Measurements from ENCODE around the gene MMP10. TPM values are rescaled to one million over a fixed set of nuclear protein-coding genes. Genes with fewer than 3 reads are reported as not detected.

MMP10 gene
- total RNA-seq: not detected
- long read RNA-seq, donor 1: 0 reads
- long read RNA-seq, donor 2: 0 reads

GRCh38 chr11:102780491-102780918 lies at the start of gene MMP10:
MMP10 (minus strand) TSS chr11:102780628; CDS start chr11:102780591, 37 bp downstream.
- DNase-seq (ENCODE audit: low spot score): no peak
- intact Hi-C loops (cut with DNase I): no loop called here

DNA sequence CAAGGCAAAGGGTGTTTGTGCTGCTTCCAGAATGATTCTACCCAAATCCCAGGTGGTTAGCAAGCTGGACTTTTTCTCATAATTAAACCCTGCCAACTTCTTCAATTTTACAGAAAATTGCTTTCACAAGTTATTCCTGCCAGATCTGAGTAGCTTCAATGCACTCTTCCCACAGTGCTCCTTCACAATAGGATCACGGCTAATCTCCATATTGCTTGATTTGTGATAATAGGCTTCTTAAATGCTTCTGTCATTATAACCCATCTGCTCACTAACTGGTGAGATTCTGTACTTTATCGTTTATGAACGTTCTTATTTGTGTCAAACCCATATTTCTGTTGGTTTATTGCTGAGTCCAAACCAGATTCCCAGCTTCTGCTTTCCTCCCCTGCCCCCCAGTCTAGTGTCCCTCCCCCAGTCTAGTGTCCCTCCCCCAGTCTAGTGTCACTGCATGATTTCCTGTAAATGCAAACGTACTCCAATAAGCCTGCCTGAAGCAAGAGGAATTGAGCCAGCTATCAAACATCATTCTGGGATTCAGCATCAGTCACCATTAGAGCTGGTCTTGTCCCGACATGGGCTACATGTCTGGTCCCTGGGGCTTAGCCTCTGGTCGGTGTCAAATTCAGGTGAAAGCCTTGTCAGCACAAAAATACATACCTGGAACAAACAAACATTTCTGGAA lies 49.0 kb upstream of the MMP10 start:
- no peak for DNase-seq (ENCODE audit: low spot score)
- intact Hi-C loops (cut with DNase I): no loop called here

DNA sequence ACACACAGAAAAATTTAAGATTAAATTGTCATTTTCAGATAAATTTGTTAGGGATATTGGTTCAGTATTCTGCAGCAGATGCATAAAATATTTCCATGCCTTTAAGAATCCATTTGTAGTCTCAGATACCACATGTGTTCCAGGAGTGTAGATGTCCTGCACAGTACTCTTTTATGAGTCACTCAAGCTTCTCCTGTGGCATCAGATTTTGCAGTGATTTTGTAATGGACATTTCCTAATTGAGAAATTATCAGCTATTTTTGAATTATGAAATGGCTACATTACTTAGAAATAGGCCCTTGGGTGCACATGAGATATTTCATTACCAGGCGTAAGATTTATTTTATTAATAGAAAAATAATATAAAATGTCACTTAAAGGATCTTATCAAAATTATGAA lies 44.1 kb upstream of the MMP10 start:
- no peak for DNase-seq (ENCODE audit: low spot score)
- intact Hi-C loops (cut with DNase I): no loop called here

- DNase-seq (ENCODE audit: low spot score): no peak
- intact Hi-C loops (cut with DNase I): no loop called here
These were observed 39.1 kb upstream of the MMP10 start for GRCh38 chr11:102819491-102819890.

- intact Hi-C loops (cut with DNase I): no loop called here
- DNase-seq (ENCODE audit: low spot score): no peak
These were observed 33.1 kb upstream of the MMP10 start for GRCh38 chr11:102813484-102813883.

GRCh38 chr11:102812188-102812587 lies 31.8 kb upstream of the MMP10 start:
- intact Hi-C loops (cut with DNase I): no loop called here
- DNase-seq (ENCODE audit: low spot score): no peak

DNA sequence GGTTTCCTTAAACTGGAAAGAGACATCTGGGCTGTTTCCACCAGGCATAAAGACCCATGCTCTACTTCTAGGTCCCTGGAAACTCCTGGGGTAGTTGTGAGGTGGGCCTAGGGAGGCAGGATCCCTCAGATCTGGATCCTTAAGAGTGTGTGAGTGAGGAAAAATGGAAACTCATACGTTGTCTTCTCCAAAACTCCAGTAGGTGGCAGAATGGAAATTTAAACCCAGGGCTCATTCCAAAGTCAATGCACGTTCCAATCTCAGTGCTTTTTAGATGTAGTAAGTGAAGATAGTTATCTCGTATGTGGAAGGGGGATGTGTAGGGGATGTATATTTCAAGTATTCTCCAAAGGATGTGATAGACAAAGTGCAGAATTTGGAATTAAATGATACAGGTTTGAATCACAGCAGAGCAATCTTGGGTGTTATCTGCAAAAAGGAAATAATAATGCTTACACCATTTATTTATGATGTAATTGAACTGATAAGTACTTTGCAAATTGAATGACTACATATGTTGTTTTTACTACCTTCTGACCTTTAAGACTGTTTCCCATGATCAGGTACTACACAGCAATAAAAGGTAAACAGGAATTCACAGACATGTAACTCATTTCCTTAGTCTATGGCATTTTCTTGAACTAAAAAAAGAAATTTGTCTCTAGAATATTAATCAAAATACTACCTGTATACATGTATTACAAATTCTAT lies 30.7 kb upstream of the MMP10 start:
- intact Hi-C loops (cut with DNase I): no loop called here
- DNase-seq (ENCODE audit: low spot score): no peak

DNA sequence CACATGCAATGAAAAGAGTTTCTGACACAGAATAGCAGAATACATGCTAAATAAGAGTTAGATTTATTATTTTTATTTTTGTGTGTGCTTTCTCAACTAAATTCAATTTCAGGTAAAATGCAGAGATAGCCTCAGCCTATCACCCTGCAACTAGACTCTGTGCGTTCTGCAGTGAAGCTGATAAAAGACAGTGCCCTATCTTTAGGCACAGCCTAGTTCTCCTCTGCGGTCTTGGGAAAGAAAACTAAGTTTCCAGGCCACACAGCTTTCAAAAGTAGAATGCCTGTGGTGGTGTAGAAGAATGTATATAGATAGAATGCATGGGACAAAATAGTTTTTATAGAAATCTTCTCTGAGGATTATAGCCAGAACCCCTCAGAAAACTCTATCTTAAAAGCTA lies 29.5 kb upstream of the MMP10 start:
- intact Hi-C loops (cut with DNase I): no loop called here
- no peak for DNase-seq (ENCODE audit: low spot score)

DNA sequence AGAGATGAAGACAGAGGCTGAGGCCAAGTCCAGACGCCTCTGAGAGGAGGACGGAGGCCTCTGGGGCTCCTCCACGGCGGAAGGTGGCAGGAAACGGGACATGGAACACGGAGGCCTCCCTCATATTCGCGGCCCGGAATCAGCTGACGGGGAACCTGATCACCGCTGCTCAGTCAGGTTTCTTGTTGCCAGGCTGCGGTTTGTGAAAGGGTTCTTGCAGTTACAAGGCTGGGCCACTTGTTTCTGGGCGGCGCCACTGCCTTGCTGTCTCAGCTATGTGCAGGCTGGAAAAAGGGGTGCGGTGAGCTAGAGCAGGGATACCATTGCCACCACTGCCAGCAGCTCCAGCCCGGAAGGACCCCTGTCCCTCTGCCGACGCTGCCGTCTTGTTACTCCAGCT lies 27.5 kb upstream of the MMP10 start:
- DNase-seq (ENCODE audit: low spot score): no peak
- intact Hi-C loops (cut with DNase I): no loop called here

DNA sequence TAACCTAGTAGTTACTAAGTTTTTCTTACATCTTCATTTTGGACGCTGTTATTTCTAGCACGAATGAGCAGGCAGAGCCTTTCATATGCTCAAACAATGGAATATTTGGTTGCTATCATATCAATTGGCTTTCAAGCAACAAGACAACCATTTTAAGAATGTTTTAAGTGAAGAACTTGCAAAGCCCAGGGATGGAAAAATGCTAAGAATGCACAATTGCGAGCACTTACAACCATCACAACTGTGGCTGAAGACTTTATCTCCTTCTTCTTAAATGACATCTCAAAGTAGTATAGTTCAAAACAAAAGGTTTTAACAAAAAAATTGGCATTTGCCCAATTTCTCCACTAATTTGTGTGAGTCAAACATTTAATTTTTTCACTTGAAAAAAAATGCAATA lies 25.9 kb upstream of the MMP10 start:
- intact Hi-C loops (cut with DNase I): no loop called here
- DNase-seq (ENCODE audit: low spot score): no peak

DNA sequence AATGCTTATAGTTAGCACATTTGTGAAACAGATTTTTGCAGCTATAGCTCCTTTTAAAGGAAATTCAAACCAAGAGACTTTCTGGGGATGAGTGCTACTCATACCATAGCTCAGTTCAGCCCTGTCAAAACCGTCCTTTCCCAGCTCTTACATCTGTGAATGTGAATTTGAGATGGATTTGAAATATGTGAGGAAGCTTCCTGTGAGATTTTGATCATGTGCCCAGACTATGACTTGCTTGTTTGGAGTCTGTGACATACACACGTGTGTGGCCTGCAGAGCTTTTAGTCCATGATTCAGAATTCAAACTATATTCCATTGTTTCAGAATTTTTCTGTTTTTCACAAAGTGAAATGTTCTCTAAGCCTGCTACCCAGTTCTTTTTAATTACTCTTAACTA lies 21.9 kb upstream of the MMP10 start:
- intact Hi-C loops (cut with DNase I): no loop called here
- no peak for DNase-seq (ENCODE audit: low spot score)

- DNase-seq (ENCODE audit: low spot score): no peak
- intact Hi-C loops (cut with DNase I): no loop called here
These were observed 20.3 kb upstream of the MMP10 start for GRCh38 chr11:102800767-102801166.

DNA sequence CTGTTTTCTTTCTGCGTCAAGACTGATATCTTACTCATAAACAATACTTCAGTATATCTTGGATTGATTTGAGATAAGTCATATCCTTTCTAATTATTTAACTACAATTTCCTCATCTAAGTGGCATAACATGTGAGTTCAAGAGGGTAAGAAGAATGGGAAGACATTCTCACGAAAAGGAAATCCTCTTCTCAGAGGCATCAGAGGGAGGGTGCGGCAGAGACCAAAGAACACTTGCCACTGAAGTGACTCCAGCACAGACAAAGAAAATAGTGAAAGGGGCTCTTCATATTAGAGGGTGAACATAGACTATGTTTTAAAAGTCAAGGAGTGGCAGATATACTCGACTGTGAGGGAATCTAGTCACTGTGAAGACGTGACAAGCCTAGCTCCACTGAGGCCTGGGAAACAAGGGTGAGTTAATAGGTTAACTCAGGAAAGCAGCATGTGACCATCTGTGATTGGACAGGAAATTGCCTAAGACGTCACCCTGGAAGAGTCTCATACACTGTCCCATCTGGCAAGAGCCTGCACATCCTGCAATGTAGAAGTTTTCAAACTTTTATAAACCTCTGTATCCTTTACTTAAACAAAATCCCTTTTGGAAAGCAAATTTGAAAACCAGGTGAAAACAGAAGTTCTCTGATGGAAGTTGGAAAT lies 19.4 kb upstream of the MMP10 start:
- no peak for DNase-seq (ENCODE audit: low spot score)
- intact Hi-C loops (cut with DNase I): no loop called here

DNA sequence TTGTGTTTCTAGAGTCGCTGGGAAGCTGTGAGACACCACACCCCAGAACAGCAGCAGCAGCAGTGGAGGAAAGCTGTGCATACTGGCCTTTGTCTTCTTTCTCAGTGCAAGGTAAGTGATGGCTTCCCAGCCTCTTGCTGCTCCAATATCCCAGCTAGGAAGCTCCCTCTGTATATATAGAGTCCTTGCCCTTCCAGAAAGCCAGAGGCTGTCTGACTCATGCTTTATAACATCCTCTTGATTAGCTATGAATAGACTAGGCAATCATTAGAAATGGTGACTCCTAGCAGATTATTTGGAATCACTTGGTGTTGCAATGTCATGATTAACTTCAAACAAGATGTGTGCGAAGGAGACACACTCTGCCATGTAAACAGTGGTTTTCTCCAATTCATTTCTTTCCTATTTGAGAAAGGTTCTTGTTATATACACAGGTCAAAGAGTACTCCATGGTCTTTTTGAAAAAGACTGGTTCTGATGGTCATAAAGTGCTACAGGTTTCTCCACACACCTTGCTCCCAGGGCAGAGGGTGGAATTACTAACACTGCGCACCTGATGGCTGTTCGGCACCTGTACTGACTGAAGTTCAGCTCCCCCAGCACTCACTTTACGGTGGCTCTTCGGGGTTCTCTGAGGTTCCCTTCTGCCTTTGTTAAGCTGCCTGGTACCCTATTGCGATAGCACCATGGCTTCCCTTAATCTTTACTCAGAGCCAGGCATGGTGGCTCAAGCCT lies 17.8 kb upstream of the MMP10 start, which contains the start of gene MMP1:
Gene MMP1 (minus strand): TSS at position 149 of the 735 bp plus-strand sequence. CDS start 68 bp downstream, at position 81.
- DNase-seq (ENCODE audit: low spot score): no peak
- intact Hi-C loops (cut with DNase I): no loop called here

DNA sequence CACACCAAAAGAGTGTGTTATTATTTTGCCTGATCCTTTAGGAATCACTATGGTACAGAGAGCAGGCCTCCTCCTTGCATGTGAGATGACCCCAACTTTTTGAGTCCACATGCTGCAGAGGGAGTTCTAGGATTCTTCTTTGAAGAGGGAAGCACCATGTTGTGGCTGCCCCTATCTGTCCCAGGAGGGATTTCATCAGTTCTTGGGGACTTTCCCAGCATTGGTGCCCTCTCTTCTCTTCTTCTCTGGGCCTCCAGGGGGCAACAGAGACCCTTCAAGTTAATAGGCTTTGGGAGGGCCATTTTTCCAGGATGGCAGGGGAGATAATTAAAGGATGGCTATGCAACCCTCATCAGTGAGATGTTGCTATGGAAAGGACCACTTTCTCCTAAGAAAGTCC lies 14.0 kb upstream of the MMP10 start:
- intact Hi-C loops (cut with DNase I): no loop called here
- DNase-seq (ENCODE audit: low spot score): no peak

GRCh38 chr11:102793677-102794290 lies 13.4 kb upstream of the MMP10 start:
- DNase-seq (ENCODE audit: low spot score): no peak
- intact Hi-C loops (cut with DNase I): no loop called here

DNA sequence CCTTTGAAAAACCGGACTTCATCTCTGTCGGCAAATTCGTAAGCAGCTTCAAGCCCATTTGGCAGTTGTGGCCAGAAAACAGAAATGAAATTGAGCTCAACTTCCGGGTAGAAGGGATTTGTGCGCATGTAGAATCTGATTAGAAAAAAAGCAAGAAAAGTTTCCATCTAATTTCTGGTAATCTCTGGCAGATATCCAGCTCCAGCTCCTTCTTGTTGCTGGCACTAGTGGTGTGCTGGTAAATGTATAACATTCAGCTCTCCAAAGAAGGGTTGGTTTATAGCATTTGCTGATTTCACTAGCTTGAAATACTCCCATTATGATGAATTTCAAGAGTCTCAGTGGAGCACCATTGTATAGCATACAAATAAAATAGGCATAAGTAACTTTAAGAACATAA lies 12.2 kb upstream of the MMP10 start:
- intact Hi-C loops (cut with DNase I): no loop called here
- no peak for DNase-seq (ENCODE audit: low spot score)

GRCh38 chr11:102791271-102792036 lies 11.0 kb upstream of the MMP10 start:
- no peak for DNase-seq (ENCODE audit: low spot score)
- intact Hi-C loops (cut with DNase I): no loop called here

All from posterior vena cava (tissue), 2 donors.